Bone marrow (tissue), 2 donors: ENCODE results near the gene CMTM8.

Experiments used
- DNase-seq, 2 donors: peaks; one replicate each; lab custom pipeline; 2025; lab: John Stamatoyannopoulos, UW

Gene CMTM8

DNA sequence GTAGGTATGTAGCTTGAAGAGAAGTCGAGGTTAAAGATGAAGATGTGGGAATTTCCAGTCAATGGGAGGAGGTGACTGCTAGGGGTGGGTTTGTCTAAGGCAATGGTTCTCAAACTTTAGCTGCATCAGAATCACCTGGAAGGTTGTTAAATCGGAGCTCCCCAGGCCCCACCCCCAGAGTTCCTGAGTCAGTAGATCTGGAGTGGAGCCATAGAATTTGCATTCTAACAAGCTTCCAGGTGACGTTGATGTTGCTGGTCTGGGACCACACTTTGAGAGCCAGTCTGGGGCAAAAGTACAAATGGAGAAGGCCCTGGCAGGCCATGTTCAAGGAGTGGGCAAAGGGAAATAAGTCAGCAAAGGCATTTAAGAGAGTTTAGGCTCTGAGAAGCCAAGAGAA, 69.1 kb downstream of the CMTM8 start:
- no peak for DNase-seq

DNA sequence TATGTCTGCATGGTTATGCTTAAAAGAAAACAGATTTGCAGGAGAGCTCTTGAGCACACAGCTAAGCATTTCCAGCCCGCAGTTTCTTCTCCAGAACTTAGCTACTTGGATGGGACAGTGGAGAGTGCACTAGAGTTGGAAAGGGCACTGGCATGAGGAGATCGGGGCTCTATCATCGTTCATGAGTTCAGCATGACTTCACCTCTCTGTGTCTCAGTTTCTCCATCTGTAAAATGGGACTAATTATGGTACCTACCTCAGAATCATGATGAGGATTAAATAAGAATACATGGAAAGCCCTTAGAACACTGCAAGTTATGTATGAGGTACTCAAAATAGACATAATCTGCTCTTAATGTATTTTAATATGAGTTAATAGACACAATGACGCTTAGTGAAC, 69.9 kb downstream of the CMTM8 start:
- DNase-seq = no peak

DNA sequence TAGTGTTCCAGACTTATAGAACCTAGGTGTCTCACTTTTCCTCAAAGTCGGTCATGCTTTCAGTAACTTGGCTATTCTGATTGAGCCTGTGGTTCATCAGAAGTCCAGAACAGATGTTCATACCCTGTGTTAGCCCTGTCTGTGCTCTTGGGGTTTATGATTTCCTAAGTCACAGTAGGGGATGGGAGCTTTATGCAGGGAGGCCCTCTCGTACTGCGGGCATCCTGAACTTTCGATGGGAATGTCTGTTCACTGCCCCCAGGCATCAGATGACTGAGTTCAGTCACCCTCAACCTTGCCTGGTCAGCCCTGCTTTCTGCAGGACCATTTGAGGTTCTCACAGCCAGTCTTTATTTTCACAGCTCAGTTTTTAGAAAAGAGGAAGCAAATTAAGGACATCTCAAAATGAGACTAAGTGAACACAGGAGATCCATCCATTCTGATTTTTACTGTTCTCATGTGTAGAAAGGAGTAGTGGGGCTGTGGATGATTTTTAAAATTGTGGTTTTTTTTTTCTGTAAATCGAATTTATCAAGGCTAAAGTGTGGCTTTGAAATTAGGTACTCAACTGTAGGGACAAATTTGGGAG, 71.3 kb downstream of the CMTM8 start:
- no peak for DNase-seq

DNA sequence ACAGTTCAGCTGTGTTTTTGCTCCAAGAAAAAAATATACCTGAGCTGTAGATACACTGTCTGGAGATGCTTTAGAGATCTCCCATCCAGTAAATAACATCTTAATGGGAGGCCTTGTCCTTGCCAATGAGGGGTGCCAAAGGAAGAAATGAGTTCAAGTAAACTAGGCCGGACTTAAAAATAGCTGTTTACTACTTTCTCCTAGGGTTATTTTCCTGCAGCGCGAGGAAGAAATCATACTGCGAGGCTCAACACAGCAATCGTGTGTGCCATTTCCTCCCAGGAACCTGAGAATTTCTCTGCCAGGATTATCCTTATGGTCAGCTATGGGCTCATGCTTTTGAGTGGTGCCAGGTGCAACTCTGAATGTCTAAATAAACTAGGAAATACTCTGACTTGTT, 71.9 kb downstream of the CMTM8 start:
- no peak for DNase-seq

DNA sequence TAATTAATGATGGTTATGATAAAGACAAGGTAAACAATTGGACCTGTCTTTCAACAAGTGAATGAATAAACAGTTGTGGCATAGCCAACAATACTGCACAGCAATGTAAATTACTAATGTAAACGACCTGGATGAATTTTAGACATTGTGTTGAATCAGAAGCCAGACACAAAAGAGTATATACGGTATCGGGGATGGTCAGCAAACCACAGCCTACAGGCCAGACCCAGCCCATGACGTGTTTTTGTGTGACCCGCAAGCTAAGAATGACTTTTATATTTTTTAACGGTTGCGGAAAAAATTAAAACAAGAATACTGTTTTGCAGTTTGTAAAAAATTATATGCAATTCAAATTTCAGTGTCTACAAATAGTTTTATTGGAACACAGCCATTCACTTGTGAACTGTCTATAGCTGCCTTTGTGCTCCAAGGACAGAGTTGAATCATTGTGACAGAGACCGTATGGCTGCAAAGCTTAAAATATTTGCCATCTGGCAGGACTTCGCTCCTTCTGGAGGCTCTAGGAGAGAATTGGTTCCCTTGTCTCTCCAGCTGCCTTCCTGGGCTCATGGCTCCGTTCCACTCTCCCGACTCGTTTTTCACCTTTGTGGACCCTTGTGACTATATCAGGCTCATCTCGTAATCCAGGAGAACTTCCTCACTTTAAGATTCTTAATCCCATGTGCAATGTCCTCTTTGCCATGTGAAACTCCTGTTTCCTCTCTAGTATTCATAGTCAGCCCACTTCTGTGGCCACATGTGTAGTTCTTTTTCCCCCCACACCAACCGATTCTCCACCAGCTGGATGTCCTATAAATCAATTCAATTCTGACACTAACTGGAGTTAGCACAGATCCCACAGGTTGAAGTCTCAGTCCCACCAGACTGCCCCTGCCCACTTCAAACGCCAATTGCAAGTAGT, 72.7 kb downstream of the CMTM8 start:
- DNase-seq = no peak

DNA sequence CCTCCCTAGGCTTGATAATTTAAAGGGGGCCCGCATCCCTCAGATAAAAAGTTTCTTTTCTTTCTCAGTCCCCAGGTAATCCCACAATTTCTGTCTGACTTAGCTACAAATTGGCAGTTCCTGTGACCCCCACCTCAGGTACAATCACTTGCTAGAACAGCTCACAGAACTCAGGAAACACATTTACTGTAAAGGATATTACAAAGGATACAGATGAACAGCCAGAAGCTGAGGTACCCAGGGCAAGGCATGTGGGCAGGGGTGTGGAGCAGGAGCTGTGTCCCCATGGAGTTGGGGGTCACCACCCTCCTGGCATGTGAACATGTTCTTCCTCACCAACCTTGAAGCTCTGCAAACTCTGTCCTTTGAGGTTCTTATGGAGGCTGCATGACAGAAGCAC, 73.8 kb downstream of the CMTM8 start:
- no peak for DNase-seq

DNA sequence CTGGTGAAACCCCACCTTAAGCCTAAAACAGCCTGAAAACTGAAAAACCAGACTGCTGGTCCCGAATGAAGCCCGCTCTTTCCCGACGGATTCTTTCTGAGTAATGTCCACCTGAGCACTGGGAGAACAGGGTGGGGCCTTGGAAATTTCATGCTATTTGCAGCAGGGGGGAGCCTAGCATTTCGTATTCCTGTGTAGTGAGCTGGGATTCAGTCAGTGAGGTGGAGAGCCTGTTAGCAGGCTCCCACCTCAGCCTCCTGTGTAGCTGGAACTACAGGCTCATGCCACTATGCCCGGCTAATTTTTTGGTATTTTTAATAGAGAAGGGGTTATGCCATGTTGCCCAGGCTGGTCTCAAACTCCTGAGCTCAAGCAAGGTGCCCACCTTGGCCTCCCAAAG, 74.7 kb downstream of the CMTM8 start:
- no peak for DNase-seq

DNA sequence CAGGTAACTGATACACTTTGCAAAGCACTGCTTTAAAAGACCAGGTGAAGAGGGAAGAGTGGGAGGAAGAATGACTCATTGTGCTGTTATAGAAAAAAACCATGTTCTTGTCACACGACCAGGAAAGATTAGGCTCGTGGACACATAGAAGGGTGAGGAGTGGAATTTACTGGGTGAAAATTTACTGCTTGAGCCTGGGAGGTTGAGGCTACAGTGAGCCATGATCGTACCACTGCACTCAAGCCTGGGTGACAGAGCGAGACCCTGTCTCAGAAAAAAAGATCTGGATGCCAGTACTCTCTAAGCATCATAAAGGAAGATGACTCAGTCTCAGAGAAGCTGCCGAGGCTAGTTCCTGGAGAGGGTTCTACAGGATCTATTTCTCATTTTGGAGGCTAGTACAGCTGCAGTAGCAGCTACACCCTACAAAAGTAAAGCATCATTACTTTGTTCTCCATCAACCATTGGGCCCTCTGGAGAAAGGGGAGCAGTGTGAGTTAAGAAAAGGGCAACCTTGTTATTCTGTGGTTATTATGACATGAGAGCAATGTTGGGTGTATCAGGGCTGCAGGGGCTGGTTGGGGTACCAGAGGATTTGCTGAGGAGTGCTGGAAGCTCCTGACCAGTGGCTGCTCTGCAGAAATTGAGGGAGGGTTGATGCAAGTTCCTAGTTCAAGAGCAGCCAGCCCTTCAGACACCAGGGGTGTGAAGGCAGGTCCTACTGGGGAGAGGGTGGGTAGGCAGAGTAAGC, 75.4 kb downstream of the CMTM8 start:
- DNase-seq = peak in 1 of 2 donors; percentile 43

DNA sequence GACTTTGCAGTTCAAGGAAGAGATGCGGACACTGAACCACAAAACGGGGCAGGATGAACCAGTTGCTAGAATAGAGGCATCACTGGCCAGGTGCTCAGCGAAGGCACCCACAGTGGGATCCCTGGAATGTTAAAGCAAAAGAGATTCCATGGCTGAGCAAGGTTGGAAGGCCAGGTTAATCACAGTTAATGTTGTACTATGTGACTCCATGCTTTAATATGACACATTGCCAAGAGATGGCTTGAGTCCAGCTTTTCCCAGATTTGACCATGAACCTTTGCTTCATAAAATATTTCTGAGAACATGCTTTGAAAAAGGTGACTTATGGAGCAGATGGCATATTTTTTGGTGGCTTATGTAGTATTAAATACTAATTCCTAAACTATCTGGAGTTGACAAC, 77.0 kb downstream of the CMTM8 start:
- no peak for DNase-seq

DNA sequence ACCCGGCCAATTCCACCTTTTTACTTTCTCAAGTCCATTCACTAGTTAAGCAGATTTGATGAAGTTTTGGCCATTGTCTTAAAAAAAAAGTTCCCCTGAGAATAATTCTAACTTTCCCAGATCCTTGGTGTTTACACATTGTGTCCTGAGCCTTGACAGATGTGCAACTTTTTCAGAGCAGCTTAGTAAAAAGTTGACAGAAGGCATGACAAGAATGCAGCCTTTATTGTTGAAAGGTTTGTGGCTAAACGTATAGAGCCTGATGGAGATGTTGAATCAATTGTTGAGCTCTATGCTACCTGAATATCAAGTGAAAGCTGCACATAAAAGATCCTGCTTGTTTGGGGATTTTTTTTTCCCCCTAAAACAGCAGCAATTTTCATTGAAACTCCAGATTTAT, 77.8 kb downstream of the CMTM8 start:
- no peak for DNase-seq

DNA sequence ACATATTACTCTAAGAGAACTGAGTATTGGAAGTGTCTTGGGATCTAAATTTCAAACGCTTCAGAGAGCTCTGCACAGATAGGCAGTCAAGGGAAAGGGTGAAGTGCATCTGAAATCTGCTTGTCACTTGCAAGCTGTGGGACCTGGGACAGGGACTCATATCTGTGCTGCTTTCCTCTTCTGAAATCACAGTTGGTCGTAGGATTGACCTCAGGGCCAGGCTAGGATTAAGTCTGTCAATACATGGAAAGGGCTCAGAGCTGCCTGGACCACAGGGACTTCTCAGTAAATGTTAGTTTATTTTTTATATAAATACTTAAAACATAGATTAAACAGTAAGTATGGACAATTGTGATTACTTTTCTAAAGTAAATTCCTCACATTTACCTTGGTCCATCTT, 78.5 kb downstream of the CMTM8 start:
- no peak for DNase-seq

DNA sequence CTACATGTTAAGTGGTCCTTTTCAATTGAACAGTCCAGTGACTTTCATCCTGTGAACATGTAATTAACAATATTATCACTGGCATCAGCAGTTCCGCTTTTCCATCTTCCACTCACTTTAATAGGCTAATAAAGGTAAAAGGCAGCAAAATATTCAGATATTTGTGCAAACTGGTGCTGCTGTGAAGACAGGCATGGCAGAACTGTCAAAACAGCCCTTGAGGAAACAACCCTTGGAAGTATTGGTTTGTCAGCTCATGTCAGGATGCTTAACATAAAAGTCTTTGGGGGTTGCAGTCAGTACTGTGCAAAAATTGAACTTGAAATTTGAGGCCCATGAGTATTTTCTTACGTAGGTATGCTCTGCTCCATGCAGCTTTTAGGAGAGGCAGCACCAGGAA, 81.1 kb downstream of the CMTM8 start:
- no peak for DNase-seq

DNA sequence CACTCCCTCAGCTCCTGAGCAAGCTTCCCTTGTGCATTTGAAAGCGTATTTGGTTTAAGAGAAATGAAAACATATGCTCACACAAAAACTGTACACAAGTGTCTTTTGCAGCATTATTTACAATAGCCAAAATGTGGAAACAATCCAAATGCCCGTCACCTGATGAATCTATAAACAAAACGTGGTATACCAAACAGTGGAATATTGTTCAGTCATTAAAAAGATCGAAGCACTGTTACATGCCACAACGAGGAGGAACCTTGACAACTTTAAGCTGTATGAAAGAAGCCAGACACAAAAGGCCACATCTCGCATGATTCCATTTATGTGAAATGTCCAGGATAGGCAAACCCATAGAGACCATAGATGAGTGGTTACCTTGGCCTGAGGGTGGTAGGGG, 81.6 kb downstream of the CMTM8 start:
- no peak for DNase-seq

DNA sequence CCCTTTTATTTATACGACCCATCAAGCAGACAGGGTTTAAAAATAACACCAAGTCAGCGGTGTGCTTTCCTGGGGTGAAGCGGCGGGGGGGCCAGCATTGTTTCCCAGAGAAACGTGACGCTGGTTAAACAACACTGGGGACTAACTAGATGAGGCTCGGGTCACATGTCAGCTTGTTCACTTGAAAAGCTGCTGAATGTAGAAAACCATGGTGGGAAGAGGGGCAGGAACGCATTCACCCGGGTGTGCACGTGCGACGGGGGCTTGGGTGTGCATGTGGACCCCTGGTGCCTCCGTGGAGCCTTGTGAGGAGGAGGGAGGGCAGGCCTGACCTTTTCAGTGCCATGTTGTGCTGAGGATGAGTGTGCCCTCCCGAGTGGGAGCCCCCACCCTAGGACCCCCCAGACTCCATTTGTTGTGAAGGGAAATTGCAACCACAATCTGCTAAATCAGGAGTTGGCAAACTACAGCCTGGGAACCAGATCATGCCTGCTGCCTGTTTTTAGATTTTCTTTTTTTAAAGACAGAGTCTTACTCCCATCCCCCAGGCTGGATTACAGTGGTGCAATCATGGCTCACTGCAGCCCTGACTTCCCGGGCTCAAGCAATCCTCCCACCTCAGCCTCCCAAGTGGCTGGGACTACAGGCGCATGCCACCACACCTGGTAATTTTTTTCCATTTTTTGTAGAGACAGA, 82.8 kb downstream of the CMTM8 start:
- no peak for DNase-seq

DNA sequence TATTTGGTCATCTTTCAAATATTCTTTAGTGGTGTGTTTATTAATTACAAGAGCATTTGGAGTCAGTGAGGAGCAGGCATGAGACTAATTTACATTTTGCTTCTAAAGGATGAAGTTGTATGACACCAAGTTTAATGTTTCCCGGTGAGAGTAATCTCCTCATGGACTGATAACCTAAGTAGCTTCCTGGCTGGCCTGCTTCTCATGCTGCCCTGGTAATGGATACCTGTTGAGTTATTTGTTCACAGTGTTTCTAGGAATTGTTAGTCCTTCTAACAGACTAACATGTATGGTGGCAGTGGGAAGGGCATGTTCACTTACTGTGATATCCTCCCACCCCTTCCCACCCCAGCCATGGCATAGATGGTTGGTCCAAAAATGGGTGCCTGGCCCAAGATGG, 83.8 kb downstream of the CMTM8 start:
- no peak for DNase-seq

DNA sequence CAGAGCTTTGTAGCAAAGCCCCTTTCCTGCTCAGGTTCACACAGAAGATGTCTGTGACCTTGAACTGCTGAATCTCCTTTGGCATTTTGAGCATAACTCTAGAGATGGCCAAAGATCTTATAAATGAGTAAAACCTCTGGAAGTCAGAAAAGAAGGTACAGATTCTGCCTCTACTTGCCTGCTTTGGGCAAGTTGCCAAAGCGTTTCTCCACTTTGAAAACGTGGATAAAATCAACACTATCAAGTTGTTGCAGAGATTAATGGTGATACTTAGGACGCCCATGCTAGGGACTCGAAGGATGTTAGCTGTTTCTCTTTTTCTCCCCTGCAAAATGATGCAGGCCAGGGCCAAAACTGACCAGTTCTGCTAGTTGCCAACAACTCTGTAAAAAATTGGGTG, 85.1 kb downstream of the CMTM8 start:
- DNase-seq = no peak

DNA sequence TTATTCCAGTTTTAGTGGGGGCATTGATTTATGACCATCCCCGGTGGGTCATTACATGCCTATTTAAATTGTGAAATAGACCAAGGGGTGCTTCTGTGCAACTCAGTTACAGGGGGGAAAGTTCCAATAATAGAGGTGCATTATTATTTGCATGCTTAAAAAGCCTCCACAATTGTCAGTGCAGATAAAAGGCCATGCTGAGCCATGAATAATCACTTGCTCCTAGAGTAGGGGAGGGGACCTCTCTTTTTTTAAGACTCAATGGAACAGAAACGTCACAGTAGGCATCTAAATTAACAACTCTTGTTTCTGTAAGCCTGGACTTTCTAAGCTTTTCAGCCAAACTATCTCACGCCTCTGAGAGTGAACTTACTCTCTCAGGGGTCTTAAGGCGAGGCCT, 86.7 kb downstream of the CMTM8 start:
- no peak for DNase-seq

DNA sequence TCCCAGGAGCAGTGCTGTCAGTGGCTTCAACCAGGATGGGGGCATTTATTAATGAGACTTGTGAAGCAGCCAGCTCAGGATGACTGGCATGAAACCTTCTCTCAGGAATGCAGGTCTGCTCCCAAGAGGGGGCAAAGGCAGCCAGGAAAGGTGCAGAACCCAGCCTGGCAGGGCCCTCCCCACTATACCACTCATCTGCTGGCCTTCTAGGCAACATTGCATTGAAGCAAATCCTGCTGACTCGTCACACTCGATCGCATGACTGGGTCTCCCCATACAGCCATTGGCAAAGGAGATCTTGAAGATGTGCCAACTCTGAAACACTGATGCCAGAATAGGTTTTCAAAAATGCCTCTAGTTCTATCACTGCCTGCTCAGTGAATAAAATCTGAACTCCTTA, 87.4 kb downstream of the CMTM8 start:
- DNase-seq = no peak

DNA sequence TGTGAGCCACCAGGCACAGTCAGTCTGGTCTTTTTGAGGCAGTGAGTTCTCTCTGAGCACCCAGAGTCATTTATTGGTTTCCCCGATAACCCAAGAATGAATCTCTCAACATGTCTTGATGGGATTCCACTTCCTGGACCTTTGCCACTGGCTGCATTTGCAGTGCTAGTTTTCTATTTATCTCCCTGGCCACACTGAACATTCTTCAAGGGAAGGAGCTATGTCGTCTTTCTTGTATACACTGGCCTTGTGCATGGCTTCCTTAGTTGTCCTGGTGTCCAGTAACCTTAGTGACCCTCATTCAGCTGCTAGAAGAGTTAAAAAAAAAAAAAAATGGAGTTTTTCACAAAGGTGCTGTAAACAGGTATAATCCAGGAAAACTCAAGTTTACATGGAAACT, 88.3 kb downstream of the CMTM8 start:
- no peak for DNase-seq

DNA sequence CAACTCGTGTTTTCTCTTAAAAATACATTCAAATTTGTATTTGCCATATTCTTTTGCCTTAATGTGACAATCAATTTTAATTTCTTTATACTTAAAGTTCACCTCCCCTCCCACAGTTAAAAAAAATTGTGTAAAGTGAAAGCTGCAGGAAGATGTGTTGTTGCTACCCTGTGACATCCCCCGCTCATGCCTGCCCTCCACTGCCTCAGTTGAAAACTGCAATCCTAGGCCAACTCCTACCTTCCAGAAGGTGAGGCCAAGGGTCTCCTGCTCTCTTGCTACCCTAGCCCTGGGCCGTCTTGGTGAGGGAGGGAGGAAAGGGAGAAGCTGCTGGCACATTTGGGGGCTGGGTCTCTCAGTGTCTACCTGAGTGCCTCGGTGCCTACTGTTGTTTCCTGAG, 96.2 kb downstream of the CMTM8 start:
- DNase-seq = no peak

DNA sequence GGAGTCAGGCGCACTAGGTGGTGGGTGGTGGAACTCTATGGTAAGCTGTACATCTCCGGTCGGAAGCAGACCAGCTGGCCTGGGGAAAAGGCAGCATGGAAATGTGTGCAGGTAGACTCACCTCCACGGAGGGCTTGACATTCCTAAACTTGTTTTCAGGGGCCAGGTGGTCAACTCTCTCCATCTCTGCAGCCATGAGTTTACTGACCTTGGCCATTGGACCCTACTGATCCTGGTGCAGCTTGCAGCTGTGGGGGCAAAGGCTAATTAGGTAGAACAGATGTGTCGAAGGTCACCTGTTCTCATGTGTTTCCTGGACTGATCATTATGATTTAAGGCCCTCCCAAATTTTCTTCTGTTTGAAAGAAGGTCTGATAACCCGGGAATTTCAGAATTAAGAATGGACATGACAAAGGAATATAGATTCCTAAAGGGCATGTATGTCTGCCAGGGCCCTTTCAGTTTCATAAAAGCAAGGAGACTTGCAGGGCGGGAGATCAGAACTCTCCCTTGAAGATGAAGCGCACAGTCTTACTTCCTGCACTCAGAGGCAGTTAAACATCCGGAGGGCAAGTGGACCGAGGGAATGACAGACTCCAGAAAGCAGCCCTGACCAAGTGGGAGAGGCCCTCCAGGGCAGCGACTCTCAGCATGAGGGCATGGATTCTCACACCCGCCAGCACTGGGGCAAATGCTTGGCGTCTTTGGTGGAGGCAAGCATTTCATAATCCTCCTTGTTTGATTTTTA, 97.1 kb downstream of the CMTM8 start:
- no peak for DNase-seq

DNA sequence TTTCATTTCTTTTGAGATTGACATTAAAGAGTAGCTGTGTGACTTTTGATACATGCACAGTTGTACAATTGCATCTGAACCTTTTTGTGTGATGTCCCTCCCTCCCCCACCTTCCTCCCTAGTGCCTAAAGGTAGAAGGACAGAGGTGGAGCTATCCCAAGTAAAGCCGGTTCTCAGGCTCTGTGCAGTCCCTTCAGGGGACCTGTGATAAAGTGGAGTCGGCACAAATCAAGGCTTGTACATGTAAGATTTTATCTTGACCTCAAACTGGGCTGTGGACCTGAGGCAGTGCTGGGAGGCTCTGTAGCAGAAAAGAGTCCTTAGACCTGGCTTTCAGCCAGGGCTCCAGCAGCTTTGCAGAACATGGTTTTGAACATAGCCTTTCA, 97.6 kb downstream of the CMTM8 start:
- no peak for DNase-seq
